GM21529 (cell line): ENCODE measurements around the gene MKNK2.

Source experiments
- ATAC-seq: cut with Tn5 transposase; IDR thresholded peaks from one replicate; pipeline ENCODE4 v1.9.1; 2021; ENCODE audit not compliant: unreplicated experiment

MKNK2 gene

DNA sequence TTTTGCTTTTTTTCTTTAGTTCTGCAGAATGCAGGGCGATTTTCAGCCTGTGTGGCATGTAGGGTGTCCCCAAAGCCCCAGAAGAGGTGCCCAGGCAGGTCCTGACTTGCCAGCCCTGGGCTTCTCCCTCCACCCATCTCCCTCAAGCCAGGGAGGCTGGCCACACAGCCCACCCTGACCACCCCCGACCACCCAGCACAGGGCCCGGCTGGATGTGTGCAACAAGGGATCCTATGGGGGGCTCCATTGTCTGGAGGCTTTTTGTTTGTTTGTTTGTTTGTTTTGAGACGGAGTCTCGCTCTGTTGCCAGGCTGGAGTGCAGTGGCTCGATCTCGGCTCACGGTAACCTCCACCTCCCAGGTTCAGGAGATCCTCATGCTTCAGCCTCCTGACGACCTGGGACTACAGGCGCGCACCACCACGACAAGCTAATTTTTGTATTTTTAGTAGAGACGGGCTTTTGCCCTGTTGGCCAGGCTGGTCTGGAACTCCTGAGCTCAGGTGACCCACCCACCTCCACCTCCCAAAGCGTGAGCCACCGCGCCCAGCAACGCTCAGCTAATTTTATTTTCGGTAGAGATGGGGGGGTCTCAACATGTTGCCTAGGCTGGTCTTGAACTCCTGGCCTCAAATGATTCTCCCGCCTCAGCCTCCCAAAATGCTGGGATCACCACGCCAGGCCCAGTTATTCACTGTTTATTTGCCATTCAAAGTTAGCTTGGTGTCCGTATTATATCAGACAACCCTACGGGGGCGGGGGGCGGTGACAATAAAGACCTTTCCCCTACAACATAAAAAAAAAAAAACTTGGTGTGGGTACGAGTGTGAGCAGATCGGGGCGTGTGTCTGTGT, 7.8 kb upstream of the MKNK2 start:
- no peak for ATAC-seq

DNA sequence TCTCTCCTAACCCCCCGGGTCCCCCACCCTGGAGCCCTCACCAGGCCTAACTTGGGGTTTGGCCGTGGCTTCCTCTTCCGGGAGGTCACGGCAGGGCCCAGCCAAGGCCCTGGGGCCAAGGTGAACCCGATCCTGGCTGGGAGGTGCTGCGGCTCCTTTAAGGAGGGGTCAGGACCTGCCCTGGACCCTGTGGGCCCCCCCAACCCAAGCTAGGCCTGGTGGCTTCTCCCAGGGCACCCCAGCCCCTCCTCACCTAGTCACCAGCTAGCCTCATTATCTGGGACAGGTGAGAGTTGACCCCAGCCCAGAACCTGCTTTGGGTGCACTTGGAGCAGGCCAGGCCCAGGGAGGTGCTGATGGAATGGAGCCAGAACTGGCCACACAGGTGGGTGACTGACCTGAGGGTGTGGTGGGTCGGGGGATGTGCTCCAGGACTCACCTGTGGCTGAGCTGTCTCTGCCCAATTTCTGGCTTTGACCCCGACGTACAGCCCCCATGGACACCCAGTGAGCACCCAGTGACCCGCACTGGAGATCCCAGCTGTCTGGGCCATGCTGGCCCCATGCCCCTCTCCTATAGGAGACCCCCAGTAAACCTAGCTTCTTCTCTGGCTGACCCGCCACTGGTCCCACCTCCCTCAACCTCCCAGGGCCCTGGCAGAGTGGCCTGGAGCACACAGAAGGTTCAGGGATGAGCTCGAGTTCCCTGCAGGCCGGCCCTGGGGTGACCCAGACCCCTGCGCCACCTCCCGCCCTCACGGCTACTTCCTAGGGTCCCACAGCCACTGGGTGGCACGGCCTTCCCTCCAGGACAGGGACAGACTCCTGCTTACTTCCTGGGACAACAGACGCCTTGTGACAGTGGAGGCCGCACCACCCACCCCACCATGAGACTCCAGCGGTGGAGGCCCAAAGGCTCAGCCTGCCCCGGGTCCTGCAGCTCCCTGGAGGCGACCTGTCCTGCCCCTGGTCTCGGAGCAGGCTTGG, 6.7 kb upstream of the MKNK2 start:
- no peak for ATAC-seq

DNA sequence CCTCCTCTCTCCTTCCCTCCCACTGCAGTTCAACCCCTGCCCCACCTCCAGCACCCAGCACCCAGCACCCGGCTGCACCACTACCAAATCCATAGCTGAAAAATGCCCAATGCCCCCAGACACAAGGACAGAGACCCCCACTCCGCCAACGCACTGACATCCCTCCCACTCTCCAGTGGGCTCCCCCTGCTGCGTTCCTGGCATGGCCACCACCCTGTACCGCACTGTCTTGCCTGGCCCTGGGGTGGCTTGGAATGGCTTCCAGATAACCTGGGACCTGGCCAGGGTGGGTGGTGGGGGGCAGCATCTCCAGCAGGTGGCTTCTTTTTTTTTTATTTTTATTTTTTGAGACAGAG, 5.8 kb upstream of the MKNK2 start:
- ATAC-seq = no peak

- ATAC-seq = no peak
These were observed 5.1 kb upstream of the MKNK2 start for GRCh38 chr19:2055931-2056836.

DNA sequence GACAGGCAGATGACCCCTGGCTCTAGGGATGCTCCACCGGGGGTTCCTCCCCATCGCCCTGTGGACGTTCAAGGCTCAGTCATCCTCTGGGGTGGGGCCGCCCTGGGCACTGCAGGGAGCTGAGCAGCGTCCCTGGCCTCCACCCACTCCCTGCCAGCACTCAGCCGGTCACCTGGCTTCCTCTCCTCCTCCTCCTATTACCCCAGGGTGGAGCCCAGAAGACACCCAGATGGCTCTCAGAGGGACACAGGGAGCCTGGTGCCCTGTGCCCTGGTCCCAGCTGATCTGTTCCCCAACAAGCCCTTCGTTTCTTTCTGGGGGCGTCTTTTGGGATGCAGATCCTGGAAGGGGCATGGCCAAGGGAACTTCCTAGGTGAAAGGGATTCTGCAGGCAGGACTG, 3.7 kb upstream of the MKNK2 start:
- no peak for ATAC-seq

DNA sequence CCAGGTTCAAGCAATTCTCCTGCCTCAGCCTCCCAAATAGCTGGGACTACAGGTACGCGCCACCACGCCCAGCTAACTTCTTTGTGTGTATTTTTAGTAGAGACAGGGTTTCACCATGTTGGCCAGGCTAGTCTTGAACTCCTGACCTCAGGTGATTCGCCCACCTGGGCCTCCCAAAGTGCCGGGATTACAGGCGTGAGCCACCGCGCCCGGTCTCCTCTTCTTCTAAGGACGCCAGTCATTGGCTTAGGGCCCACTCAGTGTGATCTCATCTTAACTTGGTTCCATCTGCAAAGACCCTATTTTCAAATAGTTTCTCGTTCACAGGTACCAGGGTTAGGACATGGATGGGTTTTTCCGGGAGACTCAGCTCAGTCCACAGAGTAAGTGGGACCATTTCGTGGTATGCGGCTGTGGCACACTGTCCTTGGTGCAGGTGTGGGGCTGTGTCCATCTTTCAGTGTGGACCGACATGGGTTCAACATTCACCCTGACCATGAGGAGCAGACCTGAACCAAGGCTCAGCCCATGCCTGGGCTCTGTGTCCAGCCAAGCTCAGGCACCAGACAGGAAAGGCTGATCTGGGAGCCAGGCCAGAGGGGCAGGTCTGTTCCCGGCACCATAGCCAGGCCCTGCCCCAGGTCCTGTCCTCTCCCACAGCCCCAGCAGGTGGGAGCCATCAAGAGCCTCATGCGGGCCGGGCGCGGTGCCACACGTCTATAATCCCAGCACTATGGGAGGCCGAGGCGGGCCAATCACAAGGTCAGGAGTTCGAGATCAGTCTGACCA, 2.8 kb upstream of the MKNK2 start:
- no peak for ATAC-seq

- ATAC-seq = no peak
These were observed 995 bp upstream of the MKNK2 start for GRCh38 chr19:2051773-2052704.

GRCh38 chr19:2050349-2050990, 574 bp downstream of the MKNK2 start:
- peak; percentile 7 for ATAC-seq

GRCh38 chr19:2049741-2050348, 1.2 kb downstream of the MKNK2 start:
- no peak for ATAC-seq

GRCh38 chr19:2048959-2049740, 1.9 kb downstream of the MKNK2 start:
- ATAC-seq = no peak

DNA sequence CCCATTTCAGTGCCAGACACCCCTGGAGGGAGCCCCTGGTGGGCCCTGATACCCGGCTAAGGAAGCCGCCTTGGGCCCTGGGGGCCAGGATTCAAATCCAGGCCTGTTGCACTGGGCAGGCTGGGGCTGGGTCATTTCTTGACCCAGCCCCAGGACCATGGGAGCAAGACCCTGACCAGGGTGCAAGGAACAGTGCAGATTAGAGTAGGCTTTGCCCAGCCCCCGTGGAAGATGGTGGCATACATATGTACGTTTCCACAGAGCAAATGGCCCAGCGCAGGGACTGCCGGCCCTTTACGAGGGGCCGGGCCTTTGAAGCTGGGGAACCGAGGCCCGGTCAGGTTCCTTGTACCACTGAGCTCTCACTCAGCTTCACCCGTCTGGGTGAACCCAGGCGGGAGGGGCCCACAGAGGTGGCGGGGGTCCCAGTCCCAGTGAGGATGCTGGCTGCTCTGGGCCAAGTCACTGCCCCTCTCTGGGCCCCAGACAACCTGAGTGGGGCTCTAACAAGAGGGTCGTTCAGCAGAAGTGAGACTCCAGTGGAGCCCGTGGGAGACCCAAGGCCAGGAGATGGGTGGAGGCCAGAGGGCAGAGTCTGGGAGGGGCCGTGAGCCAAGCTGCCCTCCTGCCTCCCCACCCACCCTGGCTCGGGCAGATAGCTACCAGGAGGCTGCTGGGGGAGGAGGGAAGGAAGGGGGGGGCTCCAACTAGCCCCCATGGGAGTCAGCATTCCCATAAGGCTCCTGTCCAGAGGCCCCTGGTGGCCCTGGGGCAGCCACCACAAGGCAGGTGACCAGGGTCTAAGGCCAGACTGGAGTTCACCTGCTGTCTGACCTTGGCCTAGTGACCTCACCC, 2.7 kb downstream of the MKNK2 start:
- no peak for ATAC-seq

DNA sequence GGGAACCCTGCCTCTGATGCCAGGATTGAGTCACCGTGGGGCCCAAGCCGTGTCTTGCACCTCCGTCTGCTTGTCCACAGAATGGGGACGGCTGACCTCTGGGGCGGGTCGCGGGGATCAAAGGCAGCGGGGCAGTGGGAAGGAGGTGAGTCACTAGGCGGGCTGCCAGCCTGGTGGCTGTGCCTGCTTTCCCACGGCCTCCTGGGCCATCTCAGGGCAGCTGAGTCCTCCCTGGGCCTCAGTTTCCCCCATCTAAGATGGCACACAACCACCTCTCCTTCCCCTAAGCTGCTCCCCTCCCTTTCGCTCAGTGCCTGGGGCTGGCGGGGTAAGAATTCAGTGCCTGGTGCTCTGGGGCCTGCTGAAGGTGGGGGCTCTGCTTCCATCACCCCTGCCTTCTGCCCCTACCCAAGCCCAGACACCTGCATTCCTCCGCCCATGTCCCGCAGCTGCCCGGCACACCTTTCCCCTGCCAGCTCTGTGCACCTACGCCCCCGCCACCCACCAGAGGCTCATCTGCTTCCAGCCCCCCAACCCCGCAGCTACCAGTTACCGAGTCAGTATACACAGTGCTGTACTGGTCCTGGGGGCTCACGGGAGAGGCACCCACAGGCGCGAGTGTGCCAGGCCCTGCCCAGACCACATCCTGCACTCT, 3.5 kb downstream of the MKNK2 start:
- ATAC-seq = no peak

DNA sequence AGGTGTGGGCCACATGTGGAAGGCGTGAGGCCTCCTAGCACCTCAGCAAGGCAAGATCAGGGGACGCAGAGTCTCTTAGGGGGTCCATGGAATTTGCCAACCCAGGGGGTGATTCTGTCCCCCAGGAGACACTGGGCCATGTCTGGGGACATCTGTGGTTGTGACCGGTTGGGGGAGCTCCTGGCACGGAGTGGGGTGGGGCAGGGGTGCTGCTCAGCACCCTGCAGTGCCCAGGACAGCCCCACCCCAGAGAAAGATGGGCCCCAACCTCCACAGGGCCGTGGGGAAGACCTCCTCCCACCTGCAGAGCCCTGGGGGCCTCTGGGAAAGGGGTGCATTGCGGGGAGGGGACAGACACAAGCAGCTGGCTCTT, 4.0 kb downstream of the MKNK2 start:
- ATAC-seq = no peak

DNA sequence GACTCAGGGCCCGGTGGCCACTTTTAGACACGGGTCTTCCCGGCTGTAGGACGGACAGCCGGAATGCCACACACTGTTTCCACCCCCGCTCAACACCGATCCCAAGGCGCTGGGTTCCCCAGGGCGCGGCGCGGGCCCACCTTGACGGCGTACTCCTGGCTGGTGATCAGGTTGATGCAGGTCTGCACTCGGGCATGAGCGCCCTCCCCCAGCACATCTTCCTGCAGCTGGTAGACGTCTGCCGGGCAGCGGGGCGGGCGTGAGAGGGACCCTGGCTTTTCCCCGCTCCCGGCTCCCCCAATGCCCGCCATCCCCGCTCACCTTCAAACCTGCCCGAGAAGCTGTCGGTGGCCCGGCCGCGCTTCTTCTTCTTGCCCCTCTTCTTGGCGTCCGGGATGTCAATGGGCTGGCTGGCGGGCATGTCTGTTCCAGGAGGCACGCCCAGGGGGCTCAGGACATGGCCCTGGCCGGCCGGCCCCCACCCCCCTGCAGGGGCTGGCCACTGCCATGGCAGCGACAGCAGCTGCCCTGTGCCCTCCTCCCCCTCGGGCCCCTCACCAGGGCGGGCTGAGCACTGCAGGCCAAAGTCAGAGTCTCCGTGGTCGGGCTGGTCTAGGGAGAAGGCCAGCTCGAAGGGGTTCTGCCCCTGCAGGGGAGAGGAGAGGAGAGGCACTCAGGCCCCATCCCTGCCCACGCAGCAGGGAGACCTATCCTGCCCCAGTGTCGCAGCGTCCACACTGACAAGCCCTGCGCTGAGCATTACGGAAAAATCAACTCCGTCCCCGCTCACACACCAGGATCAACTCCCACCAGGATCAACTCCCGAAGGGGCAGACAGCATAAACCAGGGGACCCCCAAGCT, 4.8 kb downstream of the MKNK2 start:
- ATAC-seq = no peak

DNA sequence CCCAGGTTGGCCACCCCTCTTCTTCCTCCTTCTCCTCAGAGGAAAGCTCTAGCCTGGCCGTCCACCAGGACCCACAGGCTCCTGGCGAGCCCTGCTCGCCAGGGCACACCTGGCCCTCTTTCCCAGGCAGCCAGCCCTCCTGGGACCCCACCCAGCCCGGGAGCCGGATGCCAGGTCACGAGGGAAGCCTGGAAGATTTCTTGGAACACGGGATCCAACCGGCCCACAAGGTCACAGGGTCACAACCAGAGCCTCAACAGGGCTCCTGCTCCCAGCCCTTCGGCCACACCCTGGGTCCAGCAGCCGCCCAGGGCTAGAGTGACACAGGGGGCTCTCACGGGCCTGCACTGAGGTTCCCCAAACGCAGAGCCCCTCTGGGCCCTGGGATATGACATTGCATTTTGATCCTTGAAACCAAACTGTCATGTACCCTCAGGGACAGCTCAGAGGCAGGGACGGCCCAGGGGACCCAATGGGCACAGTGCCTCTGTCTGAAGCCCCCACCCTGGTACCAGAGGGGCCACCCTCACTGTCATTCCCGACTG, 5.5 kb downstream of the MKNK2 start:
- no peak for ATAC-seq
